SK-N-SH (cell line): ENCODE data around the gene ARRDC2. TPM values are rescaled to one million over a fixed set of nuclear protein-coding genes. Genes with fewer than 3 reads are reported as not detected.

Source experiments
- CTCF ChIA-PET: fragments of 300-600, 350-600 bp; formaldehyde crosslinking; extraction: SDS; loops from one replicate; lab custom pipeline; 2021; lab: Yijun Ruan, JAX
- POLR2A ChIA-PET: fragments of 350-600 bp; sonication (Branson Sonifier 250); formaldehyde crosslinking; extraction: SDS; loops from one replicate; lab custom pipeline; 2020; ENCODE audit warnings: antibody characterized with exemption, inconsistent platforms; lab: Yijun Ruan, JAX
- DNase-seq: peaks from one replicate; pipeline ENCODE4 v3.0.0; 2012
- H2AFZ ChIP-seq: fragments of 200-600 bp; sonication (generic); 2 replicates; pipeline ENCODE4 v1.8.1; 2016; ENCODE audit warnings: antibody characterized with exemption, mild to moderate bottlenecking, low read depth
- H3F3A ChIP-seq: fragments of 200-600 bp; sonication (generic); replicated peaks from 2 replicates; pipeline ENCODE3; 2016; ENCODE audit warnings: antibody characterized with exemption, mild to moderate bottlenecking; ENCODE audit not compliant: insufficient read depth
- H3K27ac ChIP-seq, 2 experiments: fragments of 200-500 bp in 1 of 2; fragments of 200-600 bp in 1 of 2; sonication (Bioruptor generic) in 1 of 2; sonication (generic), shearing (Covaris generic) in 1 of 2; 2 replicates each; pipeline versions ENCODE4 v1.5.1 to v1.6.1; 2014 to 2016; ENCODE audit warnings: low read depth in 2 of 2, inconsistent platforms in 1 of 2, low read length in 1 of 2, mild to moderate bottlenecking in 1 of 2, mixed read lengths in 1 of 2
- H3K27me3 ChIP-seq: fragments of 200-600 bp; sonication (generic), shearing (Covaris generic); 2 replicates; pipeline ENCODE4 v1.6.1; 2016; ENCODE audit warnings: mixed run types; ENCODE audit not compliant: insufficient read depth
- H3K36me3 ChIP-seq, 2 experiments: fragments of 200-500 bp in 1 of 2; fragments of 200-600 bp in 1 of 2; sonication (Bioruptor generic) in 1 of 2; sonication (generic) in 1 of 2; replicated peaks in 1 of 2; 2 replicates each; pipeline versions ENCODE3 to v1.5.1; 2014 to 2016; ENCODE audit warnings: low read length in 1 of 2, mild to moderate bottlenecking in 1 of 2; ENCODE audit not compliant: insufficient read depth in 2 of 2, control insufficient read depth in 1 of 2
- H3K4me1 ChIP-seq, 2 experiments: fragments of 200-500 bp in 1 of 2; fragments of 200-600 bp in 1 of 2; sonication (Bioruptor generic) in 1 of 2; sonication (generic), shearing (Covaris generic) in 1 of 2; 2 replicates each; pipeline versions ENCODE4 v1.5.1 to v1.6.1; 2014 to 2016; ENCODE audit warnings: low read depth in 1 of 2, low read length in 1 of 2, mixed run types in 1 of 2; ENCODE audit not compliant: insufficient read depth in 2 of 2, control insufficient read depth in 1 of 2
- H3K4me2 ChIP-seq: fragments of 200-600 bp; sonication (generic), shearing (Covaris generic); 2 replicates; pipeline ENCODE4 v1.6.1; 2017; ENCODE audit warnings: mixed run types
- H3K4me3 ChIP-seq, 2 experiments: fragments of 200-500 bp in 1 of 2; fragments of 200-600 bp in 1 of 2; sonication (Bioruptor generic) in 1 of 2; sonication (generic), shearing (Covaris generic) in 1 of 2; 2 replicates each; pipeline versions ENCODE4 v1.5.1 to v1.8.1; 2014 to 2016; ENCODE audit warnings: low read depth in 2 of 2, inconsistent platforms in 1 of 2, low read length in 1 of 2, mild to moderate bottlenecking in 1 of 2, mixed read lengths in 1 of 2, moderate library complexity in 1 of 2
- H3K79me2 ChIP-seq: fragments of 200-600 bp; sonication (generic); 2 replicates; pipeline ENCODE4 v1.8.1; 2017; ENCODE audit warnings: mild to moderate bottlenecking; ENCODE audit not compliant: insufficient read depth
- H3K9ac ChIP-seq: fragments of 200-600 bp; sonication (generic); 2 replicates; pipeline ENCODE4 v1.6.1; 2017; ENCODE audit warnings: mixed run types
- H3K9me2 ChIP-seq: fragments of 200-600 bp; sonication (generic); 2 replicates; pipeline ENCODE4 v1.6.1; 2017; ENCODE audit warnings: mixed run types
- H3K9me3 ChIP-seq: fragments of 200-600 bp; sonication (generic); 2 replicates; pipeline ENCODE4 v1.6.1; 2017; ENCODE audit warnings: mixed run types, mild to moderate bottlenecking, moderate library complexity
- H4K20me1 ChIP-seq: fragments of 200-600 bp; sonication (generic); 2 replicates; pipeline ENCODE4 v1.6.1; 2017; ENCODE audit warnings: mild to moderate bottlenecking, mixed run types; ENCODE audit not compliant: insufficient read depth
- ELF1 ChIP-seq: IDR thresholded peaks from 2 replicates; pipeline ENCODE4 v1.4.0; 2012
- EP300 ChIP-seq, 2 experiments: IDR thresholded peaks; 2 replicates each; pipeline versions ENCODE4 v1.4.0 to v1.6.1; 2012; ENCODE audit warnings: borderline replicate concordance in 1 of 2, low read depth in 1 of 2, low read length in 1 of 2
- EZH2phosphoT487 ChIP-seq: fragments of 200-600 bp; sonication (generic); IDR thresholded peaks from 2 replicates; pipeline ENCODE4 v1.6.1; 2017; ENCODE audit warnings: low read depth, mixed run types, mild to moderate bottlenecking, antibody characterized with exemption, moderate library complexity, borderline replicate concordance
- FOSL2 ChIP-seq: IDR thresholded peaks from 2 replicates; pipeline ENCODE4 v1.4.0; 2012; ENCODE audit warnings: low read depth, mild to moderate bottlenecking, moderate library complexity, borderline replicate concordance
- FOXM1 ChIP-seq: IDR thresholded peaks from 2 replicates; pipeline ENCODE4 v1.4.0; 2012; ENCODE audit warnings: low read depth, mild to moderate bottlenecking
- JUND ChIP-seq: IDR thresholded peaks from 2 replicates; pipeline ENCODE4 v1.4.0; 2012
- MEF2A ChIP-seq: IDR thresholded peaks from 2 replicates; pipeline ENCODE4 v1.4.0; 2012; ENCODE audit warnings: low read depth, borderline replicate concordance
- NFIC ChIP-seq: IDR thresholded peaks from 2 replicates; pipeline ENCODE4 v1.4.0; 2012; ENCODE audit warnings: borderline replicate concordance
- NRF1 ChIP-seq: IDR thresholded peaks from 2 replicates; pipeline ENCODE4 v1.6.1; 2012; ENCODE audit warnings: low read depth, mild to moderate bottlenecking, low read length
- REST ChIP-seq: IDR thresholded peaks from 2 replicates; pipeline ENCODE4 v1.6.1; 2012; ENCODE audit warnings: mild to moderate bottlenecking, low read depth, low read length, moderate library complexity
- RFX5 ChIP-seq: IDR thresholded peaks from 2 replicates; pipeline ENCODE4 v1.6.1; 2012; ENCODE audit warnings: mild to moderate bottlenecking, improper control_type of control experiment, low read length
- RXRA ChIP-seq: IDR thresholded peaks from 2 replicates; pipeline ENCODE4 v1.4.0; 2012; ENCODE audit warnings: low read depth, mild to moderate bottlenecking, borderline replicate concordance
- SIN3A ChIP-seq: IDR thresholded peaks from 2 replicates; pipeline ENCODE4 v1.6.1; 2012; ENCODE audit warnings: low read depth, mild to moderate bottlenecking, low read length, moderate library complexity, borderline replicate concordance
- SMC3 ChIP-seq: IDR thresholded peaks from 2 replicates; pipeline ENCODE4 v1.6.1; 2012; ENCODE audit warnings: low read depth, low read length, improper control_type of control experiment
- TCF12 ChIP-seq: IDR thresholded peaks from 2 replicates; pipeline ENCODE4 v1.4.0; 2012
- TEAD4 ChIP-seq: IDR thresholded peaks from 2 replicates; pipeline ENCODE4 v1.4.0; 2012; ENCODE audit warnings: mild to moderate bottlenecking, borderline replicate concordance; ENCODE audit not compliant: insufficient read depth
- YY1 ChIP-seq: IDR thresholded peaks from 2 replicates; pipeline ENCODE4 v1.4.0; 2012; ENCODE audit warnings: low read depth, mild to moderate bottlenecking
- WGBS: methylation state at CpG from one replicate; pipeline ENCODE4 v1.1.6; 2017; ENCODE audit warnings: low lambda C conversion rate; 5-methylcytosine and 5-hydroxymethylcytosine counted together
- polyA plus RNA-seq, 3 experiments: library from polyadenylated mRNA; depleted of rRNA; stranded (reverse); fragments of >200 nt; gene quantifications; 2 replicates each; pipeline ENCODE4 v1.2.3, GENCODE V29; 2012

Gene ARRDC2
- polyA plus RNA-seq, 1 of the 3 experiments (the other 2 are of a cell fraction) = 5.5 TPM

- Histone ChIP-seq H2AFZ (peak overlapping the region; percentile 97; the same call in 1 of the 2 replicates), H3K4me1 (peaks cover 3 to 5% of the 10 kb centered on the region in 2 experiments; a peak in 2 of 4 replicates), H3K36me3 (no peaks in the 10 kb centered on the region), H3F3A (peaks cover 7% of the 10 kb centered on the region), H4K20me1 (no peaks in the 10 kb centered on the region), H3K79me2 (no peaks in the 10 kb centered on the region), H3K4me2 (no peak overlapping the region; the same call in 1 of the 2 replicates), H3K27me3 (no peaks in the 10 kb centered on the region), H3K4me3 (no peak overlapping the region), H3K9me3 (no peaks in the 10 kb centered on the region), H3K9me2 (no peaks in the 10 kb centered on the region), H3K9ac (no peak overlapping the region), H3K27ac (no peak overlapping the region)
- DNase-seq = no peak
- ChIA-PET POLR2A (no interaction called here), CTCF (interaction anchor here (0.6 to 8.9 kb wide), 10 partner anchors 12 to 1081 kb away, joined by 3 to 118 read pairs (median 6); partner anchors contain the start of gene ARRDC2)
- no peak for TF ChIP-seq EP300 (IDR thresholded peaks at IDR 0.05; ENCODE audit: borderline replicate concordance in 1 of 2, low read depth in 1 of 2, low read length in 1 of 2)
- TF ChIP-seq NFIC = no peak
- TF ChIP-seq MEF2A = no peak
- TF ChIP-seq FOXM1 = no peak
- no peak for TF ChIP-seq FOSL2
- TF ChIP-seq RFX5 = no peak
- no peak for TF ChIP-seq JUND
- no peak for TF ChIP-seq SIN3A
- TF ChIP-seq REST = no peak
- TF ChIP-seq RXRA = no peak
- no peak for TF ChIP-seq TEAD4
- TF ChIP-seq SMC3 = no peak
- TF ChIP-seq TCF12 = no peak
- no peak for TF ChIP-seq EZH2phosphoT487
- no peak for TF ChIP-seq ELF1
- no peak for TF ChIP-seq YY1
- no peak for TF ChIP-seq NRF1
- 86% methylated on average over 6 of the region's 6 CpGs for WGBS
Observed at GRCh38 chr19:18057557-18057956, 49.6 kb downstream of the ARRDC2 start.
